GM21367 (cell line): ENCODE measurements around the gene REEP1.

Source experiments
- ATAC-seq: cut with Tn5 transposase; IDR thresholded peaks from one replicate; pipeline ENCODE4 v1.9.1; 2021; ENCODE audit not compliant: unreplicated experiment

The REEP1 gene

DNA sequence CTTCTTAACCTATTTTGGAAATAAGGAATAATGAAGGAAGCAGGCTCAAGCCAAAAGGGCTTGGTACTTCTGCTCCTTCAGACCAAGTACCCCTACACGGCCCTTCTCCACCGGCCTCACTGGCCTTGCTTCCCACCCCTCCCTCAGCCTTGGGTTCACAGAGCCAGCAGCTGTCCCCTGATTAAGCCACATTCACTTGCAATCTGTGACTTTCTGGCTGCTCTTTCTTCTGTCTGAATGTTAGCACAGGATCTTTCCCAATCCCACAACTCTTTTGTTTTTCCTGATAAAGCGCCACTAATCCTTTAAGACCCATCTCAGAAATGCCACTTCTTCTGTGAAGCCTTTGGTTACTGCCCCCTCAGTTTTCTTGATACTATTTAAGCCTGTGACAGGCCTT is 52.4 kb downstream of the REEP1 start:
- ATAC-seq = no peak

DNA sequence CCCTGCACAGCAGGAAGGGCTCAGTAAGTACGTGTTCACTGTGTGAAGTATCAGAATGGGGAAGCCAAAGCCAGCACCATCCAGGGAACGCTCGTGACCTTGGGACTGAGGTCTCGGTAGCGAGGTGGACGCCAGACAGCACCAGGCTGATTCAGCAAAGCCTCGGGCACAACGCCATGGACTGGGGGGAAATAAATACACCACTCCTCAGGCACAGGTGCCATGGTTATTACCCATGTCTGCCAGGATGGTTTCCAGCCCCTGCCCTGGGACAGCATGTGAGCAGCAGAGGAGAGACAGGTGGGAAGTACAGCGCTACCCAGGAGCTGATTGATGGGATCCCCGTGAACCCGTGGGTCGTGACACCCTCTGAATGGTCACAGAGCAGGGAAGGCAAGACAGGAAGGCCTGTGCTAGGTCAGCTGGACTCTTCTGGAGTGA is 53.0 kb downstream of the REEP1 start:
- ATAC-seq = no peak

GRCh38 chr2:86283411-86284030 is 53.9 kb downstream of the REEP1 start:
- no peak for ATAC-seq

GRCh38 chr2:86281066-86281700 is 56.2 kb downstream of the REEP1 start:
- no peak for ATAC-seq

- ATAC-seq = no peak
These were observed 57.2 kb downstream of the REEP1 start for GRCh38 chr2:86280191-86280667.

DNA sequence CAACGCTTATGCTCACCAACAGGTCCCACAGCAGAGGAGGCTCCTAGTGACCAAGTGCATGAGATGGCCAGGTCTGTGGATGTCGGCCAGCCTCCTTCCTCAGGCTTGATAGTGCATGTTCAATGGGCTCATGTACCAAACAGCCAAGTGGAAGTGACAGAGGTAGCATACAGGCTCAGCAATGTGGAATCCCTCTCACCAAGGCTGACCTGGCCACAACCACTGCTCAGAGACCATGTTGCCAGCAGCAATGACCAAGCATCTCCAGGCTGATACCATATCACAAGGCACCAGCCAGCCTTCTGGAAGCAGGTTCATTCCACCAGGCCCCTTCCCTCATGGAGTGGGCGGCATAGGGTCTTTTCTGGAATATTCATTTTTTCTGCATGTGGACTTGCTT is 61.5 kb downstream of the REEP1 start:
- no peak for ATAC-seq

DNA sequence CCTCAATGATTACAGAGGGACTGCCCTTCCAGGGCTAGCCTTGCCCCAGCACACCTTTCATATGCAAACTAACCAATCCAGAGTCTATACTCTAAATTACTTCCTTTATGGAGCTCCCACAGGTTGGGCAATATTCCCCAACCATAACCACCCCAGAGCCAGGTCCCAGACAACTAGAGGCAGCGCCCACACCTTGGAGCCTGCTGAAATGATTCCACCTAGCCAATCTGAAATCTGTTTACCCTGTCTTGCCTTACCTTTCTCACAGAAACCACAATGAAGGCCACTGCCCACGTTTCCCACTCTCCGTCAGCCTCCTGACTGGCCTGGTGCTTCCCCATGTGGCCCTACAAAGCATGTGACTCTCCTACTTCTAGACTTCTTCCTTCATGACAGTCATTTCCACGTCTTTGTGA is 62.0 kb downstream of the REEP1 start:
- no peak for ATAC-seq

- no peak for ATAC-seq
These were observed 62.5 kb downstream of the REEP1 start for GRCh38 chr2:86274918-86275275.

GRCh38 chr2:86274265-86274917 is 63.0 kb downstream of the REEP1 start:
- no peak for ATAC-seq

GRCh38 chr2:86272111-86272510 is 65.3 kb downstream of the REEP1 start:
- no peak for ATAC-seq

GRCh38 chr2:86271248-86271647 is 66.2 kb downstream of the REEP1 start:
- no peak for ATAC-seq

DNA sequence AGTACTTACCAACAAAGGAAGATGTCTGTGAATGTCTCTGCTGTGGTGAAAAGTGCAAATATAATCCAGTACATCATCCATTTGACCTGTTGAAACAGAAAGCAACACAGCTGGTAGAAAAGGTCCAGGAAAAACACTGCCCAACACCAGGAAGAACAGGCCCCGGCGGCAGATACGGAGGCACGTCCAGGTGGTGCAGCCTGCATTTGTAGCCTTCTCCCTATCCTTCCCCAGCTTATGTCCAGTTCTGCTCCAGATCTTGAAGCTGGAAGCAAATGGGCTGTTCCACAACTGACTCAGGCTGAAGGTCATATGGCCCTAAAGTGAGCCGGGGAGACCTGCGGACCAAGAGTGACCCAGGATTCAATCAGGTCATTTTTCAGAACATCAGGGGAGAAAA is 73.5 kb downstream of the REEP1 start:
- no peak for ATAC-seq

DNA sequence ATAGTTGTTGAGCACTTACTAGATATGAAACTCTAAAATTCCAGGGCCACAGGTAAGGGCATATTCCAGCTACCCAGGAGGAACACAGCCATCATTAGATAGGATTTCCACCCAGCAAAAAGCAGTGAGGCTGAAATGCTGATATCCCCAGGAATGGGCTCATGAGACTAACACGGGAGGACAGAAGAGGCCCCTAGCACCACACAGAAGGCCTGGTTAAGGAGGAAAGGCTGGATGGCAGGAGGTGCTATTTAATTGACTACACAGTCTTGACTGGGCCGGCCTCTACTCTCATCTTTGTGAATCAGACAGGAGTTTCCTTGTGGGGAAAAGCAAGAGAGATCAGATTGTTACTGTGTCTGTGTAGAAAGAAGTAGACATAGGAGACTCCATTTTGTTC is 76.4 kb downstream of the REEP1 start:
- no peak for ATAC-seq

GRCh38 chr2:86258106-86258505 is 79.3 kb downstream of the REEP1 start:
- no peak for ATAC-seq

- ATAC-seq = no peak
These were observed 80.4 kb downstream of the REEP1 start for GRCh38 chr2:86256982-86257381.

- ATAC-seq = no peak
These were observed 81.1 kb downstream of the REEP1 start for GRCh38 chr2:86256300-86256699.

DNA sequence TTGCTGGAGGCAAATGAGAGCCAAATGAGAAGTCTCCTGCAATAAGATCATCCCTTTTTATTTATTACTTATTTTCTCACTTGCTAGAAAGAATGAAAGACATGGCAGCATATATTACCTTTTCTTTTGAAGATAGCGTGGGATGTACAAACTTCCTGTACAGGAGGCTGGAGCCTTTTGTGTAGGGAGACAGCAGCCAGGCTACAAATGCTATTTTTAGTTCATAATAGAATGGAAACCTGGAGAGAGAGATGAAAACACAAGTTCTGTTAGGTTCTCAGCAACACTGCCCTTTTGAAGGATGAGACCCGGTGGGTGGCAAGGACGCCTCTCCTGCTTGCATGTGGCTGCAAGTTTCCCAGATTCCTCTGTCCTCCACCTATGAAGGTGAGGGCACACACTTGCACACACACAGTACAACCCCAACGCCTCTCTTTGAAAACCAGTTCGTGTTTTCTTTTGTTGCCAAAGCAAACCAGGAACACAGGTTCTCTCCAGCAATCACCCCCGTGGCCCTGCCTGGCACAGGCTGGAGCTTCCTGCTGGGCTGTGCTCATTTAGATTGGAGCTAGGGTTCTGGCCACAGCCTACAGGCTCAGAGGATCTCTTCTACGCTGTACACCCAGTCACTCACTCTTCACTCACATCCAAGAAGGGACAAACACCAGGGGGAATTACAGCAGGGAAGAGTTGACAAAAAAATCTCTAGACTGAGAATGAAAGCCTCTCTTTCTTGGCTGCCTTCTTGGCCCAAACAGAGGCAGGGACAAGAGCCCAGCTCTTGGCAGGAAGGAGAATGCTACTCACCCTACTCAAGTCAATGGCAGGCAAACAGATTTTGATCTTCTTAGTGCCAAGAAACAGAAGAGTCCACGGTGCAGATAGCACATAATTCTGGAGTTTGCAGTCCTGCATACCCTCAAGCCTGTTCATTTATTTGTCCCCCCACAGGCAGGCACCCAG is 82.6 kb downstream of the REEP1 start:
- no peak for ATAC-seq

GRCh38 chr2:86253424-86253823 is 84.0 kb downstream of the REEP1 start:
- ATAC-seq = no peak

- no peak for ATAC-seq
These were observed 85.6 kb downstream of the REEP1 start for GRCh38 chr2:86251840-86252266.

GRCh38 chr2:86249579-86250391 is 87.6 kb downstream of the REEP1 start:
- ATAC-seq = peak; percentile 70
